Uterus (tissue), 2 donors: ENCODE data around the gene ABCC8.

Experiments
- CTCF ChIP-seq, 4 experiments: fragments of 200-600 bp in 2 of 4; fragments of 450-650 bp in 2 of 4; sonication (generic) in 2 of 4; IDR thresholded peaks; one replicate each; pipeline ENCODE4 v1.5.1; 2016 to 2019; ENCODE audit warnings: antibody characterized with exemption in 4 of 4, mild to moderate bottlenecking in 2 of 4, moderate library complexity in 1 of 4
- POLR2A ChIP-seq, 2 donors: fragments of 450-650 bp; IDR thresholded peaks; one replicate each; pipeline ENCODE4 v1.6.1; 2016; ENCODE audit warnings: antibody characterized with exemption in 2 of 2, mild to moderate bottlenecking in 1 of 2, moderate library complexity in 1 of 2

GRCh38 chr11:17351510-17352176 lies 125.0 kb downstream of the ABCC8 start, which contains the start of gene NCR3LG1:
- TF ChIP-seq POLR2A (IDR thresholded peaks at IDR 0.05) (no peak), CTCF (IDR thresholded peaks at IDR 0.05) (peak in 1 of 4 experiments; percentile 9)
